OCI-LY1 (cell line): ENCODE measurements around the gene THAP9.

ENCODE experiments used
- H2AFZ ChIP-seq: fragments of 200-600 bp; sonication (generic), shearing (Covaris generic); 2 replicates; pipeline ENCODE4 v1.6.0; 2014; ENCODE audit warnings: antibody characterized with exemption, mild to moderate bottlenecking, low read length
- H3F3A ChIP-seq: fragments of 200-600 bp; sonication (generic), shearing (Covaris generic); 2 replicates; pipeline ENCODE4 v1.6.0; 2014; ENCODE audit warnings: mild to moderate bottlenecking, antibody characterized with exemption, low read length, moderate library complexity; ENCODE audit not compliant: insufficient read depth
- H3K27ac ChIP-seq: fragments of 200-600 bp; sonication (generic); 2 replicates; pipeline ENCODE4 v1.5.1; 2014; ENCODE audit warnings: low read length, mixed run types, mild to moderate bottlenecking, low read depth; ENCODE audit not compliant: poor library complexity, severe bottlenecking
- H3K27me3 ChIP-seq: fragments of 200-600 bp; sonication (generic); 2 replicates; pipeline ENCODE4 v1.6.0; 2014; ENCODE audit warnings: antibody characterized with exemption, mild to moderate bottlenecking, low read length, moderate library complexity; ENCODE audit not compliant: insufficient read depth
- H3K36me3 ChIP-seq: fragments of 200-600 bp; sonication (generic); 2 replicates; pipeline ENCODE4 v1.6.1; 2014; ENCODE audit warnings: mild to moderate bottlenecking, antibody characterized with exemption, low read length, moderate library complexity, mixed read lengths; ENCODE audit not compliant: insufficient read depth
- H3K4me1 ChIP-seq: fragments of 200-600 bp; sonication (generic); 2 replicates; pipeline ENCODE4 v1.5.1; 2014; ENCODE audit warnings: mild to moderate bottlenecking, low read length, moderate library complexity; ENCODE audit not compliant: insufficient read depth, severe bottlenecking
- H3K4me2 ChIP-seq: fragments of 200-600 bp; sonication (generic), shearing (Covaris generic); 2 replicates; pipeline ENCODE4 v1.6.1; 2014; ENCODE audit warnings: low read length
- H3K4me3 ChIP-seq: fragments of 200-600 bp; sonication (generic); 2 replicates; pipeline ENCODE4 v1.5.1; 2014; ENCODE audit warnings: low read length, low read depth, mild to moderate bottlenecking, mixed read lengths; ENCODE audit not compliant: poor library complexity, severe bottlenecking
- H3K79me2 ChIP-seq: fragments of 200-600 bp; shearing (Covaris generic); 2 replicates; pipeline ENCODE4 v1.6.1; 2016; ENCODE audit warnings: mixed run types, low read length, mixed read lengths; ENCODE audit not compliant: insufficient read depth
- H3K9ac ChIP-seq: fragments of 200-600 bp; sonication (generic), shearing (Covaris generic); 2 replicates; pipeline ENCODE4 v1.6.1; 2014; ENCODE audit warnings: mild to moderate bottlenecking, low read length, mixed read lengths
- H3K9me2 ChIP-seq: fragments of 200-600 bp; sonication (generic), shearing (Covaris generic); 2 replicates; pipeline ENCODE4 v1.6.1; 2014; ENCODE audit warnings: low read depth, mild to moderate bottlenecking, low read length, mixed read lengths
- H3K9me3 ChIP-seq: fragments of 200-600 bp; shearing (Covaris generic); 2 replicates; pipeline ENCODE4 v1.6.1; 2014; ENCODE audit warnings: low read length, mixed read lengths
- H4K20me1 ChIP-seq: fragments of 200-600 bp; sonication (generic), shearing (Covaris generic); 2 replicates; pipeline ENCODE4 v1.6.0; 2016; ENCODE audit warnings: mild to moderate bottlenecking, low read length; ENCODE audit not compliant: insufficient read depth
- EZH2 ChIP-seq: fragments of 200-600 bp; sonication (generic), shearing (Covaris generic); IDR thresholded peaks from 2 replicates; pipeline ENCODE4 v1.8.0; 2017; ENCODE audit warnings: borderline replicate concordance, mixed run types, mild to moderate bottlenecking, antibody characterized with exemption, low read length, moderate library complexity, mixed read lengths
- TF ChIP-seq, protein P1 (sequence below): fragments of 200-600 bp; sonication (generic), shearing (Covaris generic); IDR thresholded peaks from 2 replicates; pipeline ENCODE4 v1.5.1; 2017; ENCODE audit warnings: mild to moderate bottlenecking, antibody characterized with exemption, low read length, moderate library complexity, mixed read lengths

The THAP9 gene, protein sequence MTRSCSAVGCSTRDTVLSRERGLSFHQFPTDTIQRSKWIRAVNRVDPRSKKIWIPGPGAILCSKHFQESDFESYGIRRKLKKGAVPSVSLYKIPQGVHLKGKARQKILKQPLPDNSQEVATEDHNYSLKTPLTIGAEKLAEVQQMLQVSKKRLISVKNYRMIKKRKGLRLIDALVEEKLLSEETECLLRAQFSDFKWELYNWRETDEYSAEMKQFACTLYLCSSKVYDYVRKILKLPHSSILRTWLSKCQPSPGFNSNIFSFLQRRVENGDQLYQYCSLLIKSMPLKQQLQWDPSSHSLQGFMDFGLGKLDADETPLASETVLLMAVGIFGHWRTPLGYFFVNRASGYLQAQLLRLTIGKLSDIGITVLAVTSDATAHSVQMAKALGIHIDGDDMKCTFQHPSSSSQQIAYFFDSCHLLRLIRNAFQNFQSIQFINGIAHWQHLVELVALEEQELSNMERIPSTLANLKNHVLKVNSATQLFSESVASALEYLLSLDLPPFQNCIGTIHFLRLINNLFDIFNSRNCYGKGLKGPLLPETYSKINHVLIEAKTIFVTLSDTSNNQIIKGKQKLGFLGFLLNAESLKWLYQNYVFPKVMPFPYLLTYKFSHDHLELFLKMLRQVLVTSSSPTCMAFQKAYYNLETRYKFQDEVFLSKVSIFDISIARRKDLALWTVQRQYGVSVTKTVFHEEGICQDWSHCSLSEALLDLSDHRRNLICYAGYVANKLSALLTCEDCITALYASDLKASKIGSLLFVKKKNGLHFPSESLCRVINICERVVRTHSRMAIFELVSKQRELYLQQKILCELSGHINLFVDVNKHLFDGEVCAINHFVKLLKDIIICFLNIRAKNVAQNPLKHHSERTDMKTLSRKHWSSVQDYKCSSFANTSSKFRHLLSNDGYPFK

GRCh38 chr4:82900411-82901182 lies at the start of gene THAP9:
THAP9 (plus strand) TSS chr4:82900735; CDS start chr4:82900803, 68 bp downstream.
- Histone ChIP-seq H3K27me3 (no peaks in the 10 kb centered on the region), H3K27ac (peak within 1 kb of the TSS; percentile 92), H3F3A (peaks cover 1% of the 10 kb centered on the region; the same call in 1 of the 2 replicates), H3K4me3 (peak within 1 kb of the TSS; percentile 87), H3K4me2 (peak within 1 kb of the TSS; percentile 96), H3K9ac (peak within 1 kb of the TSS; percentile 97), H4K20me1 (no peaks in the 10 kb centered on the region), H3K79me2 (peaks cover 46% of the 10 kb centered on the region), H3K4me1 (peaks cover 51% of the 10 kb centered on the region), H3K9me2 (no peaks in the 10 kb centered on the region), H2AFZ (peak within 1 kb of the TSS; percentile 27), H3K9me3 (no peaks in the 10 kb centered on the region), H3K36me3 (peaks cover 27% of the 10 kb centered on the region)
- no peak for TF ChIP-seq EZH2
- TF ChIP-seq, protein P1, sequence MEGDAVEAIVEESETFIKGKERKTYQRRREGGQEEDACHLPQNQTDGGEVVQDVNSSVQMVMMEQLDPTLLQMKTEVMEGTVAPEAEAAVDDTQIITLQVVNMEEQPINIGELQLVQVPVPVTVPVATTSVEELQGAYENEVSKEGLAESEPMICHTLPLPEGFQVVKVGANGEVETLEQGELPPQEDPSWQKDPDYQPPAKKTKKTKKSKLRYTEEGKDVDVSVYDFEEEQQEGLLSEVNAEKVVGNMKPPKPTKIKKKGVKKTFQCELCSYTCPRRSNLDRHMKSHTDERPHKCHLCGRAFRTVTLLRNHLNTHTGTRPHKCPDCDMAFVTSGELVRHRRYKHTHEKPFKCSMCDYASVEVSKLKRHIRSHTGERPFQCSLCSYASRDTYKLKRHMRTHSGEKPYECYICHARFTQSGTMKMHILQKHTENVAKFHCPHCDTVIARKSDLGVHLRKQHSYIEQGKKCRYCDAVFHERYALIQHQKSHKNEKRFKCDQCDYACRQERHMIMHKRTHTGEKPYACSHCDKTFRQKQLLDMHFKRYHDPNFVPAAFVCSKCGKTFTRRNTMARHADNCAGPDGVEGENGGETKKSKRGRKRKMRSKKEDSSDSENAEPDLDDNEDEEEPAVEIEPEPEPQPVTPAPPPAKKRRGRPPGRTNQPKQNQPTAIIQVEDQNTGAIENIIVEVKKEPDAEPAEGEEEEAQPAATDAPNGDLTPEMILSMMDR, result no peak

GRCh38 chr4:82851318-82851717 lies 49.2 kb upstream of the THAP9 start:
- Histone ChIP-seq H4K20me1 (no peaks in the 10 kb centered on the region), H3F3A (no peaks in the 10 kb centered on the region), H3K9ac (no peak overlapping the region), H3K27ac (no peak overlapping the region), H3K79me2 (no peaks in the 10 kb centered on the region), H3K27me3 (no peaks in the 10 kb centered on the region), H3K9me3 (peaks cover 16% of the 10 kb centered on the region), H2AFZ (no peak overlapping the region), H3K4me1 (no peaks in the 10 kb centered on the region), H3K4me3 (no peak overlapping the region), H3K4me2 (no peak overlapping the region), H3K9me2 (no peaks in the 10 kb centered on the region), H3K36me3 (peaks cover 98% of the 10 kb centered on the region)
- TF ChIP-seq, protein P1, result no peak
- no peak for TF ChIP-seq EZH2
